Adrenal gland (tissue), 5 donors: ENCODE data around the gene RGL4.

Experiments
- CTCF ChIP-seq, 6 experiments: fragments of 450-650 bp in 4 of 6; fragments of 200-600 bp in 2 of 6; sonication (generic) in 1 of 6; IDR thresholded peaks; 1 replicate in 5 of 6; 2 replicates in 1 of 6; pipeline versions ENCODE4 v1.5.1 to v1.8.0; 2016 to 2021; ENCODE audit warnings: antibody characterized with exemption in 6 of 6, mild to moderate bottlenecking in 2 of 6, moderate library complexity in 1 of 6
- POLR2A ChIP-seq, 2 donors: fragments of 450-650 bp; IDR thresholded peaks; one replicate each; pipeline ENCODE4 v1.6.1; 2017; ENCODE audit warnings: antibody characterized with exemption in 2 of 2, mild to moderate bottlenecking in 2 of 2, moderate library complexity in 1 of 2
- donor health status: DM: no; HTN: no; CAD: no.

- TF ChIP-seq POLR2A (IDR thresholded peaks at IDR 0.05) = no peak
- TF ChIP-seq CTCF (IDR thresholded peaks at IDR 0.05) = no peak
Measured at GRCh38 chr22:23705358-23705757, 14.5 kb downstream of the RGL4 start.
